IMR-90 (cell line): Measurements from ENCODE around the gene KIAA0513. TPM values are rescaled to one million over a fixed set of nuclear protein-coding genes. Genes with fewer than 3 reads are reported as not detected.

ENCODE experiments used
- BHLHE40 ChIP-seq: fragments of 150-350 bp; IDR thresholded peaks from 2 replicates; pipeline ENCODE4 v1.6.1; 2016; ENCODE audit warnings: mild to moderate bottlenecking, low read depth, low read length
- FOS ChIP-seq: fragments of 150-350 bp; IDR thresholded peaks from 2 replicates; pipeline ENCODE4 v1.6.1; 2016; ENCODE audit warnings: low read depth, low read length
- MXI1 ChIP-seq: IDR thresholded peaks from 2 replicates; pipeline ENCODE4 v1.6.1; 2012; ENCODE audit warnings: low read depth, mild to moderate bottlenecking, low read length, moderate library complexity, borderline replicate concordance
- NFE2L2 ChIP-seq: fragments of 150-350 bp; IDR thresholded peaks from 2 replicates; pipeline ENCODE4 v1.6.1; 2016; ENCODE audit warnings: low read depth, mild to moderate bottlenecking, low read length
- RAD21 ChIP-seq: IDR thresholded peaks from 2 replicates; pipeline ENCODE4 v1.6.1; 2012; ENCODE audit warnings: low read length, improper control_type of control experiment
- RFX5 ChIP-seq: IDR thresholded peaks from 2 replicates; pipeline ENCODE4 v1.8.0; 2012; ENCODE audit warnings: low read depth, mild to moderate bottlenecking, low read length, moderate library complexity
- SMC3 ChIP-seq: fragments of 150-350 bp; IDR thresholded peaks from 2 replicates; pipeline ENCODE4 v1.6.1; 2016; ENCODE audit warnings: low read depth, mild to moderate bottlenecking, antibody characterized with exemption, low read length, moderate library complexity
- polyA plus RNA-seq, 3 experiments: library from polyadenylated mRNA; depleted of rRNA; stranded (reverse); fragments of >200 nt; gene quantifications; 2 replicates each; pipeline ENCODE4 v1.2.3, GENCODE V29; 2012; ENCODE audit warnings: low replicate concordance in 1 of 3
- total RNA-seq: library from RNA; depleted of rRNA; stranded (reverse); fragments of >200 nt; gene quantifications from 2 replicates; pipeline ENCODE4 v1.2.3, GENCODE V29; 2012
- TF ChIP-seq, protein P1 (sequence below): fragments of 150-350 bp; IDR thresholded peaks from 2 replicates; pipeline ENCODE4 v1.6.1; 2017; ENCODE audit warnings: mild to moderate bottlenecking, antibody characterized with exemption, low read length, low read depth

The KIAA0513 gene
- total and polyA plus RNA-seq, 2 of the 4 experiments (the other 2 are of a cell fraction) = 9.5 TPM

DNA sequence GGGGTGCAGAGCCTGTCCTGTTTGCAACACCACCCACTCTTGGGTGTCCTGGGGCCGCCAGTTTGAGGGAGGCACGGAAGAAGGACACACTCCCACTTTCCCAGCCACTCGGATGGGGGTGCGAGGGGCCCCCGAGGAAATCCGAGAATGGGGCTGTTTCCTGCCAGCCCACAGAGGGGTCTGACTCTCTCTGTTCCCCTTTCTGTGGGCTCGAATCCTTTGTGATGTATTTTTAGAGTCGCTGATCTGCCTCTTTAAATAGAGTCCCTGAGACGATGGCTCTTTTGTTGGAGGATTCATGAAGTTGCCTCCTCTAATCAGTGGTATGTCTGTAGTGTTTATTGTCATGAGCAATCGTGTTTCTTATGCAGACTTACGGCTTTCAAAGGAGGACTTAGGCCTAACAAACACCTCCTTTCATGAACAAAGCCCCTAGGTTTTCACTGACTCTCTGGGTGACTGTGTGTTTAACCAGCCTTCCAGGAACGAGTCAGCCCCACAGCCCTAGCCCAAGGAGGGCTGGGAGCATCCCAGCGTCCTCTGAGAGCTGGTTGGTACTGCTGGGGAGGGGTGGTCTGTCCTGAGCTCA is 55.5 kb downstream of the KIAA0513 start (continued):
- TF ChIP-seq MXI1 (no peak), FOS (no peak), NFE2L2 (no peak), BHLHE40 (no peak), RAD21 (no peak), SMC3 (no peak), RFX5 (no peak)
- TF ChIP-seq, protein P1, sequence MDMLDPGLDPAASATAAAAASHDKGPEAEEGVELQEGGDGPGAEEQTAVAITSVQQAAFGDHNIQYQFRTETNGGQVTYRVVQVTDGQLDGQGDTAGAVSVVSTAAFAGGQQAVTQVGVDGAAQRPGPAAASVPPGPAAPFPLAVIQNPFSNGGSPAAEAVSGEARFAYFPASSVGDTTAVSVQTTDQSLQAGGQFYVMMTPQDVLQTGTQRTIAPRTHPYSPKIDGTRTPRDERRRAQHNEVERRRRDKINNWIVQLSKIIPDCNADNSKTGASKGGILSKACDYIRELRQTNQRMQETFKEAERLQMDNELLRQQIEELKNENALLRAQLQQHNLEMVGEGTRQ = no peak
